RWPE2 (cell line): Measurements from ENCODE around the gene SORCS1.

ENCODE experiments used
- ATAC-seq: fragments of 200-7000 bp; cut with Tn5 transposase; 3 replicates; pipeline ENCODE4 v1.9.1; 2021; ENCODE audit warnings: low read depth
- DNase-seq: peaks from one replicate; pipeline ENCODE4 v3.0.0-alpha.2; 2020; ENCODE audit warnings: low spot score
- H3K27ac ChIP-seq: fragments of 450-650 bp; 2 replicates; pipeline ENCODE4 v1.5.1; 2017; ENCODE audit warnings: mild to moderate bottlenecking; ENCODE audit not compliant: poor library complexity, severe bottlenecking
- H3K27me3 ChIP-seq: fragments of 250-450 bp; sonication (Bioruptor Pico); 2 replicates; pipeline ENCODE4 v1.5.1; 2021; ENCODE audit warnings: mild to moderate bottlenecking, moderate library complexity; ENCODE audit not compliant: insufficient read depth, poor library complexity, severe bottlenecking
- H3K36me3 ChIP-seq: fragments of 250-450 bp; sonication (Bioruptor Pico); 2 replicates; pipeline ENCODE4 v1.5.1; 2020; ENCODE audit warnings: low read depth, mild to moderate bottlenecking, moderate library complexity
- H3K4me1 ChIP-seq: fragments of 250-450 bp; sonication (Bioruptor Pico); 2 replicates; pipeline ENCODE4 v1.5.1; 2021; ENCODE audit warnings: mild to moderate bottlenecking, moderate library complexity; ENCODE audit not compliant: insufficient read depth, poor library complexity, severe bottlenecking
- H3K4me3 ChIP-seq: fragments of 250-450 bp; sonication (Bioruptor Pico); 2 replicates; pipeline ENCODE4 v1.5.1; 2021; ENCODE audit warnings: mild to moderate bottlenecking, moderate library complexity; ENCODE audit not compliant: severe bottlenecking
- H3K9me3 ChIP-seq: fragments of 250-450 bp; sonication (Bioruptor Pico); 2 replicates; pipeline ENCODE4 v1.5.1; 2021; ENCODE audit warnings: mild to moderate bottlenecking, moderate library complexity; ENCODE audit not compliant: severe bottlenecking
- TF ChIP-seq, protein P1 (sequence below): fragments of 450-650 bp; IDR thresholded peaks from one replicate; pipeline ENCODE4 v1.5.1; 2017; ENCODE audit warnings: mild to moderate bottlenecking, moderate library complexity; ENCODE audit not compliant: poor library complexity, severe bottlenecking

SORCS1 gene

DNA sequence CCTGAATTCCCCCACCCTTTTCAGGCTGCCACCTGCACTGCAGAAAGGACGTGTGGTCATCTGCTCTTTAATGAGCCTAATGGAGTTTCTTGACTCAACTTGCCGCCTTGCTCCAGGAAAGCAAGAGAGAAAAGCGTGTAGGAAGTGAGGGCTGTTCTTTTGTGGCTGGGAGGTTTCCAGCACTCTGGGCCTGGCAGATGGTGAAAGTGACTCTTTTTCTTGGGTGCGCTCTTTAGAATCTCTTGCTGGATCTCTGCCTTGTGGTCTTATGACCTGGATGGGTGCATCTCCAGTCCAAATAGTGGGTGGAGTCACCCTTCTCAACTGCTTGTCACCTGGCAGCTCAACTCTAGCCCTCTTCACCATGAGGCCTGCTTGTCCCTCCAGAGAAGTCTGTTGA lies 244.0 kb downstream of the SORCS1 start:
- no peaks in the 10 kb centered on the region for H3K27me3 ChIP-seq
- TF ChIP-seq, protein P1, sequence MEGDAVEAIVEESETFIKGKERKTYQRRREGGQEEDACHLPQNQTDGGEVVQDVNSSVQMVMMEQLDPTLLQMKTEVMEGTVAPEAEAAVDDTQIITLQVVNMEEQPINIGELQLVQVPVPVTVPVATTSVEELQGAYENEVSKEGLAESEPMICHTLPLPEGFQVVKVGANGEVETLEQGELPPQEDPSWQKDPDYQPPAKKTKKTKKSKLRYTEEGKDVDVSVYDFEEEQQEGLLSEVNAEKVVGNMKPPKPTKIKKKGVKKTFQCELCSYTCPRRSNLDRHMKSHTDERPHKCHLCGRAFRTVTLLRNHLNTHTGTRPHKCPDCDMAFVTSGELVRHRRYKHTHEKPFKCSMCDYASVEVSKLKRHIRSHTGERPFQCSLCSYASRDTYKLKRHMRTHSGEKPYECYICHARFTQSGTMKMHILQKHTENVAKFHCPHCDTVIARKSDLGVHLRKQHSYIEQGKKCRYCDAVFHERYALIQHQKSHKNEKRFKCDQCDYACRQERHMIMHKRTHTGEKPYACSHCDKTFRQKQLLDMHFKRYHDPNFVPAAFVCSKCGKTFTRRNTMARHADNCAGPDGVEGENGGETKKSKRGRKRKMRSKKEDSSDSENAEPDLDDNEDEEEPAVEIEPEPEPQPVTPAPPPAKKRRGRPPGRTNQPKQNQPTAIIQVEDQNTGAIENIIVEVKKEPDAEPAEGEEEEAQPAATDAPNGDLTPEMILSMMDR = no peak
- DNase-seq = no peak
- ATAC-seq = no peak
- H3K4me1 ChIP-seq = no peaks in the 10 kb centered on the region
- no peaks in the 10 kb centered on the region for H3K36me3 ChIP-seq
- H3K4me3 ChIP-seq = no peak overlapping the region
- H3K9me3 ChIP-seq = no peaks in the 10 kb centered on the region
- no peak overlapping the region for H3K27ac ChIP-seq

DNA sequence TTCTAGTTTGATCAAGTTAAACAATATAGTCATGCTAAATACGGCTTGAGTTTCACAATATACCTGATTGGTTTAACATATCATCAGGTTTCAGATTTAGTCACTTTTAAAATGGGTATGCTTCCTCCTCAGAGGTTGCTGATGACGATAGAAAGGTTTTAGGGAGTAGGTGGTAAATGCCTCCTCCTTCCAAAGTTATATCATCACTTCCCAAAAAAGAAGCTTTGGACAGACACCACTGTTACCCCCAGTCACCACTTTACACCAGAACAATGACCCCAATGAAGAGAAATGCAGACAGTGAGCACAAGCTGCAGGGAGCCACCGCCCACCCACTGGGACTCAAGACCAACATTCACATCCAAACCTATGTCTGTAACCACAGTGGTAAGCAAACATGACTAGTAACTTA lies 244.6 kb downstream of the SORCS1 start:
- Histone ChIP-seq H3K27ac (no peak overlapping the region), H3K4me1 (no peaks in the 10 kb centered on the region), H3K4me3 (no peak overlapping the region), H3K9me3 (no peaks in the 10 kb centered on the region), H3K27me3 (no peaks in the 10 kb centered on the region), H3K36me3 (no peaks in the 10 kb centered on the region)
- ATAC-seq = no peak
- TF ChIP-seq, protein P1 = no peak
- DNase-seq = no peak

DNA sequence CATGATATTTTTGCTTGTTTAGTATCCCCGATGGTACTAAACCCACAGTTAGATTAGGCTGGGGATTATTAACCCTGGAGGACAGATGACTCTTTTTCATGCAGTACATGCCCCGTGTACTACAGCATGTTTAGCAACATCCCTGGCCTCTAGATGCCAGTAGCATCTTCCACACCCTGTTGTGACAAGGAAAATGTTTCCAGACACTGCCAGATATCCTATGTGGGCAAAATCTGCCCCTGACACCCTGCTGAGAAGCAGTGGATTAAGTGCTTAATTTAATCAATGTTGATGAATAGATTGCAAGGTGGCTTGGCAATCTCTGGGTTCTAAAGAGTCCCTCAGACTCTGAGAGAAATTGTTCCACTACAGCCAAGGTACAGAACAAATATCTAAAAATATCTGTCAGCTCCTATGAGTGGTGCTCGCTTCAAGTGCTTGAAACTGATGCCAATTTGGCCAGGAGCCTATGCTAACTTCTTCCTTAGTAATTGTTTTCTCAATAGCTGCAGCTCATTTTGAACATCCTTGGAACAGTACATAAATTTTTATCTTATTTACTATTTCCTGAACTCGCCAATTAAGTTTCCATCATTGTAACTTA lies 247.0 kb downstream of the SORCS1 start:
- ATAC-seq = no peak
- no peaks in the 10 kb centered on the region for H3K4me1 ChIP-seq
- DNase-seq = no peak

DNA sequence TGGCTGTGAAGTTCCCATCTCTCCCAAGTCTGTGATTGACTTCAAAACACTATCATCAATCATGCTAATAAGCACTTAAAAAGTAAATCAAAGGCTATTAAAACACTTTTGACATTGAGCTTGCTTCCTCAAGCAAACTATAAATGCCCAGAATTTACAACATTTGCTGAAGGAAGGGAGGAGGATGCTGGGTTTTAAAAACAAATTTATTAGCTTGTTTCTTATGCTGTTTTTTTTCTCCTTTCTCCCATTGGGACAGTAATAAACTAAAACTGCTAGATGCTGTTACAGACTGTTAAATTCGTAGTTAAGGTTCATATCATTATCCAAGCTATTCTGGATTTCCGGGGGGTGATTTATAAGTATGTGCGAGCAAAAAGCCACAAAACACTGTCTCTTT lies 250.5 kb downstream of the SORCS1 start:
- no peak overlapping the region for H3K4me3 ChIP-seq
- no peaks in the 10 kb centered on the region for H3K4me1 ChIP-seq
- no peaks in the 10 kb centered on the region for H3K27me3 ChIP-seq
- no peaks in the 10 kb centered on the region for H3K9me3 ChIP-seq
- TF ChIP-seq, protein P1 = no peak
- ATAC-seq (no peak), DNase-seq (no peak)
- no peak overlapping the region for H3K27ac ChIP-seq
- no peaks in the 10 kb centered on the region for H3K36me3 ChIP-seq

More for the DNA sequence above, 247.0 kb downstream of the SORCS1 start:
- H3K27me3 ChIP-seq = no peaks in the 10 kb centered on the region
- H3K9me3 ChIP-seq = no peaks in the 10 kb centered on the region
- H3K4me3 ChIP-seq = no peak overlapping the region
- H3K27ac ChIP-seq = no peak overlapping the region
- TF ChIP-seq, protein P1 = no peak
- H3K36me3 ChIP-seq = no peaks in the 10 kb centered on the region

DNA sequence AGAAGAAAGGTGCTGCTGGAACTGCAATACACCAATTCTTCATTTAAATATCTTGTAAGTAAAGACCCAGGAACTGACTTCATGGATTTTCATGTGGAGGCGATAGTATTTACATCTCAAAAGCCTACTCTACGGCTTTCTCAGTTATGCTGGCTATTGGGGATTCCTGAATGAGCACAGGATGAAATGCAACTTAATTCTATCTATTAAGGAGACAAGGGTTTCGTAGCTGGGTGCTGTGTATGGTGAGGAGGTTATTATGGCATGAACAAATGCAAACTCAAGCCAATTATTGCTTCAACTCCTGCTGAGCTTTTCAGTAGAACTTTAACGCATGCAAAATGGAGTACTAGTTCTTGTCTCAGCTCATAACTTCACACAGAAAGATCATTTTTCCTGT lies 251.2 kb downstream of the SORCS1 start:
- Histone ChIP-seq H3K36me3 (no peaks in the 10 kb centered on the region), H3K27ac (no peak overlapping the region), H3K4me1 (no peaks in the 10 kb centered on the region), H3K4me3 (no peak overlapping the region), H3K9me3 (no peaks in the 10 kb centered on the region), H3K27me3 (no peaks in the 10 kb centered on the region)
- TF ChIP-seq, protein P1 = no peak
- ATAC-seq (no peak), DNase-seq (no peak)
